SU-DHL-6 (cell line): ENCODE data around the gene PLXND1.

Experiments used
- H2AFZ ChIP-seq: fragments of 200-600 bp; sonication (generic); 2 replicates; pipeline ENCODE4 v1.6.1; 2014; ENCODE audit warnings: low read depth, mild to moderate bottlenecking, moderate library complexity, mixed read lengths, antibody characterized with exemption, low read length; ENCODE audit not compliant: severe bottlenecking
- H3F3A ChIP-seq: fragments of 200-600 bp; shearing (Covaris generic); 2 replicates; pipeline ENCODE4 v1.6.0; 2016; ENCODE audit warnings: antibody characterized with exemption, mild to moderate bottlenecking; ENCODE audit not compliant: insufficient read depth
- H3K27ac ChIP-seq: fragments of 200-600 bp; sonication (generic); 2 replicates; pipeline ENCODE4 v1.5.1; 2016; ENCODE audit warnings: low read depth, mild to moderate bottlenecking, low read length, moderate library complexity, mixed read lengths
- H3K27me3 ChIP-seq: fragments of 200-600 bp; sonication (generic), shearing (Covaris generic); 2 replicates; pipeline ENCODE4 v1.6.0; 2014; ENCODE audit warnings: mild to moderate bottlenecking, low read length
- H3K36me3 ChIP-seq: fragments of 200-600 bp; sonication (generic); 2 replicates; pipeline ENCODE4 v1.6.1; 2014; ENCODE audit warnings: mild to moderate bottlenecking, low read length, mixed read lengths
- H3K4me2 ChIP-seq: fragments of 300-600, 200-600 bp; shearing (Covaris generic), sonication (generic); 2 replicates; pipeline ENCODE4 v1.6.0; 2014; ENCODE audit warnings: low read length, low read depth, mild to moderate bottlenecking; ENCODE audit not compliant: poor library complexity, severe bottlenecking
- H3K4me3 ChIP-seq: fragments of 200-600 bp; sonication (generic); 2 replicates; pipeline ENCODE4 v1.5.1; 2014; ENCODE audit warnings: antibody characterized with exemption, low read length, mild to moderate bottlenecking, mixed read lengths; ENCODE audit not compliant: insufficient read depth, poor library complexity, severe bottlenecking
- H3K79me2 ChIP-seq: fragments of 200-600 bp; sonication (generic); 2 replicates; pipeline ENCODE4 v1.6.1; 2014; ENCODE audit warnings: mild to moderate bottlenecking, low read length, moderate library complexity; ENCODE audit not compliant: insufficient read depth
- H3K9ac ChIP-seq: fragments of 200-600 bp; sonication (generic); 2 replicates; pipeline ENCODE4 v1.7.0; 2014; ENCODE audit warnings: mild to moderate bottlenecking, low read length
- H3K9me2 ChIP-seq: fragments of 200-600 bp; sonication (generic); replicated peaks from 2 replicates; pipeline ENCODE4 v1.6.1; 2014; ENCODE audit warnings: low read length; ENCODE audit not compliant: insufficient read depth
- H3K9me3 ChIP-seq: fragments of 200-600 bp; sonication (generic); 2 replicates; pipeline ENCODE4 v1.6.1; 2014; ENCODE audit warnings: low read length, mixed read lengths; ENCODE audit not compliant: insufficient read depth
- H4K20me1 ChIP-seq: fragments of 200-600 bp; sonication (generic); 2 replicates; pipeline ENCODE4 v1.6.1; 2014; ENCODE audit warnings: low read depth, mild to moderate bottlenecking, antibody characterized with exemption, low read length, moderate library complexity, mixed read lengths
- CTCF ChIP-seq: fragments of 200-600 bp; sonication (generic); IDR thresholded peaks from one replicate; pipeline ENCODE4 v1.5.1; 2017; ENCODE audit warnings: antibody characterized with exemption, mild to moderate bottlenecking, low read length, moderate library complexity; ENCODE audit not compliant: insufficient read depth, poor library complexity, severe bottlenecking
- EZH2phosphoT487 ChIP-seq: fragments of 200-600 bp; sonication (generic), shearing (Covaris generic); conservative IDR thresholded peaks from 2 replicates; pipeline ENCODE4 v1.6.1; 2018; ENCODE audit warnings: mild to moderate bottlenecking, antibody characterized with exemption, low read length, moderate library complexity, mixed read lengths

The PLXND1 gene

GRCh38 chr3:129617381-129618185 lies 11.1 kb upstream of the PLXND1 start:
- Histone ChIP-seq H3K4me2 (no peak overlapping the region), H3K27me3 (no peaks in the 10 kb centered on the region), H3K4me3 (no peak overlapping the region), H3K79me2 (no peaks in the 10 kb centered on the region), H4K20me1 (no peaks in the 10 kb centered on the region), H3K9me2 (no peaks in the 10 kb centered on the region), H3K27ac (no peak overlapping the region), H3K9ac (no peak overlapping the region), H3K36me3 (no peaks in the 10 kb centered on the region), H2AFZ (no peak overlapping the region), H3F3A (no peaks in the 10 kb centered on the region), H3K9me3 (no peaks in the 10 kb centered on the region)
- TF ChIP-seq CTCF = no peak
- TF ChIP-seq EZH2phosphoT487 = no peak

GRCh38 chr3:129616713-129617112 lies 10.2 kb upstream of the PLXND1 start:
- no peak overlapping the region for H3K4me3 ChIP-seq
- H3F3A ChIP-seq = no peaks in the 10 kb centered on the region
- TF ChIP-seq CTCF (no peak), EZH2phosphoT487 (no peak)
- H2AFZ ChIP-seq = no peak overlapping the region
- no peaks in the 10 kb centered on the region for H3K79me2 ChIP-seq
- H4K20me1 ChIP-seq = no peaks in the 10 kb centered on the region
- H3K36me3 ChIP-seq = no peaks in the 10 kb centered on the region
- H3K4me2 ChIP-seq = no peak overlapping the region
- no peaks in the 10 kb centered on the region for H3K9me2 ChIP-seq
- no peaks in the 10 kb centered on the region for H3K27me3 ChIP-seq
- no peak overlapping the region for H3K27ac ChIP-seq
- H3K9ac ChIP-seq = no peak overlapping the region
- no peaks in the 10 kb centered on the region for H3K9me3 ChIP-seq

- no peaks in the 10 kb centered on the region for H3F3A ChIP-seq
- no peak overlapping the region for H3K4me3 ChIP-seq
- H3K9me2 ChIP-seq = no peaks in the 10 kb centered on the region
- no peaks in the 10 kb centered on the region for H3K27me3 ChIP-seq
- no peaks in the 10 kb centered on the region for H3K36me3 ChIP-seq
- no peak overlapping the region for H3K4me2 ChIP-seq
- no peak for TF ChIP-seq CTCF
- TF ChIP-seq EZH2phosphoT487 = no peak
- H3K9ac ChIP-seq = no peak overlapping the region
- no peaks in the 10 kb centered on the region for H4K20me1 ChIP-seq
- no peaks in the 10 kb centered on the region for H3K9me3 ChIP-seq
- H2AFZ ChIP-seq = no peak overlapping the region
- no peak overlapping the region for H3K27ac ChIP-seq
- H3K79me2 ChIP-seq = no peaks in the 10 kb centered on the region
These were observed 9.8 kb upstream of the PLXND1 start for GRCh38 chr3:129616291-129616690.
